HUES48 (cell line): Measurements from ENCODE around the gene ALDH1A3.

Source experiments
- H3K27ac ChIP-seq: one replicate; pipeline ENCODE4 v1.7.0; 2013; ENCODE audit warnings: low read depth, low read length, inconsistent platforms
- H3K27me3 ChIP-seq: 2 replicates; pipeline ENCODE4 v1.6.1; 2013; ENCODE audit warnings: mild to moderate bottlenecking, low read length; ENCODE audit not compliant: control insufficient read depth, insufficient read depth
- H3K36me3 ChIP-seq: 2 replicates; pipeline ENCODE4 v1.6.1; 2013; ENCODE audit warnings: low read length; ENCODE audit not compliant: control insufficient read depth, insufficient read depth
- H3K4me1 ChIP-seq: 2 replicates; pipeline ENCODE4 v1.6.1; 2013; ENCODE audit warnings: mild to moderate bottlenecking, low read length; ENCODE audit not compliant: control insufficient read depth, insufficient read depth
- H3K4me3 ChIP-seq: 2 replicates; pipeline ENCODE4 v1.5.1; 2013; ENCODE audit warnings: mild to moderate bottlenecking, low read depth, low read length
- H3K9ac ChIP-seq: 2 replicates; pipeline ENCODE4 v1.6.1; 2013; ENCODE audit warnings: mild to moderate bottlenecking, low read depth, low read length, moderate library complexity
- H3K9me3 ChIP-seq: 2 replicates; pipeline ENCODE4 v1.6.1; 2013; ENCODE audit warnings: low read length; ENCODE audit not compliant: control insufficient read depth, insufficient read depth

ALDH1A3 gene

GRCh38 chr15:100944244-100944895, 64.7 kb downstream of the ALDH1A3 start:
- H3K9me3 ChIP-seq: no peaks in the 10 kb centered on the region
- 0 out of 2 replicates have a peak, but pooled peaks cover 8% of the 10 kb centered on the region for H3K4me1 ChIP-seq
- H3K27me3 ChIP-seq: no peaks in the 10 kb centered on the region
- no peak overlapping the region for H3K4me3 ChIP-seq
- no peaks in the 10 kb centered on the region for H3K36me3 ChIP-seq
- no peak overlapping the region for H3K9ac ChIP-seq
- H3K27ac ChIP-seq: no peak overlapping the region

GRCh38 chr15:100944986-100945385, 65.4 kb downstream of the ALDH1A3 start:
- Histone ChIP-seq H3K27ac (no peak overlapping the region), H3K4me1 (0 out of 2 replicates have a peak, but pooled peaks cover 8% of the 10 kb centered on the region), H3K27me3 (no peaks in the 10 kb centered on the region), H3K36me3 (no peaks in the 10 kb centered on the region), H3K9ac (no peak overlapping the region), H3K4me3 (no peak overlapping the region), H3K9me3 (no peaks in the 10 kb centered on the region)

- Histone ChIP-seq H3K27me3 (no peaks in the 10 kb centered on the region), H3K4me3 (no peak overlapping the region), H3K9ac (no peak overlapping the region), H3K4me1 (0 out of 2 replicates have a peak, but pooled peaks cover 8% of the 10 kb centered on the region), H3K27ac (no peak overlapping the region), H3K9me3 (no peaks in the 10 kb centered on the region), H3K36me3 (no peaks in the 10 kb centered on the region)
Measured at GRCh38 chr15:100947760-100948429, 68.3 kb downstream of the ALDH1A3 start.

- Histone ChIP-seq H3K36me3 (no peaks in the 10 kb centered on the region), H3K4me1 (0 out of 2 replicates have a peak, but pooled peaks cover 8% of the 10 kb centered on the region), H3K4me3 (no peak overlapping the region), H3K9ac (no peak overlapping the region), H3K9me3 (no peaks in the 10 kb centered on the region), H3K27ac (no peak overlapping the region), H3K27me3 (no peaks in the 10 kb centered on the region)
Measured at GRCh38 chr15:100948430-100948762, 68.8 kb downstream of the ALDH1A3 start.

GRCh38 chr15:100949691-100950090, 70.1 kb downstream of the ALDH1A3 start:
- Histone ChIP-seq H3K36me3 (no peaks in the 10 kb centered on the region), H3K27ac (no peak overlapping the region)

GRCh38 chr15:100951965-100952364, 72.3 kb downstream of the ALDH1A3 start:
- H3K36me3 ChIP-seq: no peaks in the 10 kb centered on the region

More at GRCh38 chr15:100949691-100950090, 70.1 kb downstream of the ALDH1A3 start:
- no peaks in the 10 kb centered on the region for H3K27me3 ChIP-seq
- no peaks in the 10 kb centered on the region for H3K9me3 ChIP-seq
- no peak overlapping the region for H3K4me3 ChIP-seq
- 0 out of 2 replicates have a peak, but pooled peaks cover 8% of the 10 kb centered on the region for H3K4me1 ChIP-seq
- no peak overlapping the region for H3K9ac ChIP-seq

GRCh38 chr15:100952566-100952965, 72.9 kb downstream of the ALDH1A3 start:
- no peaks in the 10 kb centered on the region for H3K9me3 ChIP-seq
- H3K9ac ChIP-seq: no peak overlapping the region
- no peaks in the 10 kb centered on the region for H3K27me3 ChIP-seq
- H3K4me3 ChIP-seq: no peak overlapping the region
- no peaks in the 10 kb centered on the region for H3K36me3 ChIP-seq
- no peak overlapping the region for H3K27ac ChIP-seq
- H3K4me1 ChIP-seq: 0 out of 2 replicates have a peak, but pooled peaks cover 7% of the 10 kb centered on the region

More at GRCh38 chr15:100951965-100952364, 72.3 kb downstream of the ALDH1A3 start:
- H3K4me1 ChIP-seq: 0 out of 2 replicates have a peak, but pooled peaks cover 8% of the 10 kb centered on the region
- H3K27ac ChIP-seq: no peak overlapping the region
- no peaks in the 10 kb centered on the region for H3K9me3 ChIP-seq
- no peak overlapping the region for H3K4me3 ChIP-seq
- H3K9ac ChIP-seq: no peak overlapping the region
- H3K27me3 ChIP-seq: no peaks in the 10 kb centered on the region

- Histone ChIP-seq H3K9me3 (no peaks in the 10 kb centered on the region), H3K4me3 (no peak overlapping the region), H3K4me1 (no peaks in the 10 kb centered on the region), H3K27me3 (no peaks in the 10 kb centered on the region), H3K9ac (no peak overlapping the region), H3K36me3 (no peaks in the 10 kb centered on the region), H3K27ac (no peak overlapping the region)
Measured at GRCh38 chr15:100958326-100959065, 78.9 kb downstream of the ALDH1A3 start.

GRCh38 chr15:100959066-100960050, 79.7 kb downstream of the ALDH1A3 start:
- no peak overlapping the region for H3K27ac ChIP-seq
- no peaks in the 10 kb centered on the region for H3K4me1 ChIP-seq

More at GRCh38 chr15:100959066-100960050, 79.7 kb downstream of the ALDH1A3 start:
- Histone ChIP-seq H3K27me3 (no peaks in the 10 kb centered on the region), H3K4me3 (no peak overlapping the region), H3K36me3 (no peaks in the 10 kb centered on the region), H3K9ac (no peak overlapping the region), H3K9me3 (no peaks in the 10 kb centered on the region)
